ENCODE data around the gene PTPN14. TPM values are rescaled to one million over a fixed set of nuclear protein-coding genes. Genes with fewer than 3 reads are reported as not detected.

PTPN14 gene
- total RNA-seq, 1 donor from 2014 or later: 136 TPM

- TF ChIP-seq CTCF (IDR thresholded peaks at IDR 0.05): no peak
- no peaks in the 10 kb centered on the region for H3K27me3 Mint-ChIP-seq (ENCODE audit: low read depth)
- DNase-seq (ENCODE audit: low spot score): no peak
- H3K27ac Mint-ChIP-seq (ENCODE audit: unreplicated experiment): peak overlapping the region; percentile 34
- no peak overlapping the region for H3K4me3 Mint-ChIP-seq (ENCODE audit: unreplicated experiment)
- peaks cover 11% of the 10 kb centered on the region for H3K9me3 Mint-ChIP-seq (ENCODE audit: low read depth)
- peaks cover 8% of the 10 kb centered on the region for H3K36me3 Mint-ChIP-seq (ENCODE audit: low read depth)
- peaks cover 60% of the 10 kb centered on the region for H3K4me1 Mint-ChIP-seq (ENCODE audit: low read depth)
Measured at GRCh38 chr1:214573386-214574318, 22.2 kb upstream of the PTPN14 start.

GRCh38 chr1:214571281-214571680, 19.9 kb upstream of the PTPN14 start:
- Mint-ChIP-seq H3K4me3 (ENCODE audit: unreplicated experiment) (no peak overlapping the region), H3K27ac (ENCODE audit: unreplicated experiment) (no peak overlapping the region), H3K4me1 (ENCODE audit: low read depth) (peaks cover 77% of the 10 kb centered on the region), H3K36me3 (ENCODE audit: low read depth) (peaks cover 3% of the 10 kb centered on the region), H3K27me3 (ENCODE audit: low read depth) (no peaks in the 10 kb centered on the region), H3K9me3 (ENCODE audit: low read depth) (peaks cover 6% of the 10 kb centered on the region)
- no peak for TF ChIP-seq CTCF (IDR thresholded peaks at IDR 0.05)
- DNase-seq (ENCODE audit: low spot score): no peak

- Mint-ChIP-seq H3K27me3 (ENCODE audit: low read depth) (no peaks in the 10 kb centered on the region), H3K36me3 (ENCODE audit: low read depth) (no peaks in the 10 kb centered on the region), H3K9me3 (ENCODE audit: low read depth) (no peaks in the 10 kb centered on the region), H3K27ac (ENCODE audit: unreplicated experiment) (peak overlapping the region; percentile 65), H3K4me1 (ENCODE audit: low read depth) (peaks cover 82% of the 10 kb centered on the region), H3K4me3 (ENCODE audit: unreplicated experiment) (no peak overlapping the region)
- DNase-seq (ENCODE audit: low spot score): no peak
- no peak for TF ChIP-seq CTCF (IDR thresholded peaks at IDR 0.05)
Measured at GRCh38 chr1:214570442-214570841, 19.0 kb upstream of the PTPN14 start.

- no peak for DNase-seq (ENCODE audit: low spot score)
- no peak overlapping the region for H3K4me3 Mint-ChIP-seq (ENCODE audit: unreplicated experiment)
- peak overlapping the region; percentile 65 for H3K27ac Mint-ChIP-seq (ENCODE audit: unreplicated experiment)
- H3K36me3 Mint-ChIP-seq (ENCODE audit: low read depth): no peaks in the 10 kb centered on the region
- H3K4me1 Mint-ChIP-seq (ENCODE audit: low read depth): peaks cover 79% of the 10 kb centered on the region
- H3K9me3 Mint-ChIP-seq (ENCODE audit: low read depth): no peaks in the 10 kb centered on the region
- TF ChIP-seq CTCF (IDR thresholded peaks at IDR 0.05): no peak
- no peaks in the 10 kb centered on the region for H3K27me3 Mint-ChIP-seq (ENCODE audit: low read depth)
Measured at GRCh38 chr1:214569357-214570004, 18.1 kb upstream of the PTPN14 start.

GRCh38 chr1:214568328-214568727, 16.9 kb upstream of the PTPN14 start:
- Mint-ChIP-seq H3K27me3 (ENCODE audit: low read depth) (no peaks in the 10 kb centered on the region), H3K4me1 (ENCODE audit: low read depth) (peaks cover 72% of the 10 kb centered on the region)

More at GRCh38 chr1:214568328-214568727, 16.9 kb upstream of the PTPN14 start:
- no peak for DNase-seq (ENCODE audit: low spot score)
- H3K4me3 Mint-ChIP-seq (ENCODE audit: unreplicated experiment): no peak overlapping the region
- no peak for TF ChIP-seq CTCF (IDR thresholded peaks at IDR 0.05)
- no peaks in the 10 kb centered on the region for H3K36me3 Mint-ChIP-seq (ENCODE audit: low read depth)
- no peaks in the 10 kb centered on the region for H3K9me3 Mint-ChIP-seq (ENCODE audit: low read depth)
- peak overlapping the region; percentile 72 for H3K27ac Mint-ChIP-seq (ENCODE audit: unreplicated experiment)
